ENCODE data around the gene NELFB. TPM values are rescaled to one million over a fixed set of nuclear protein-coding genes. Genes with fewer than 3 reads are reported as not detected.

NELFB gene
- total RNA-seq, 1 donor from 2014 or later = 61.9 TPM

DNA sequence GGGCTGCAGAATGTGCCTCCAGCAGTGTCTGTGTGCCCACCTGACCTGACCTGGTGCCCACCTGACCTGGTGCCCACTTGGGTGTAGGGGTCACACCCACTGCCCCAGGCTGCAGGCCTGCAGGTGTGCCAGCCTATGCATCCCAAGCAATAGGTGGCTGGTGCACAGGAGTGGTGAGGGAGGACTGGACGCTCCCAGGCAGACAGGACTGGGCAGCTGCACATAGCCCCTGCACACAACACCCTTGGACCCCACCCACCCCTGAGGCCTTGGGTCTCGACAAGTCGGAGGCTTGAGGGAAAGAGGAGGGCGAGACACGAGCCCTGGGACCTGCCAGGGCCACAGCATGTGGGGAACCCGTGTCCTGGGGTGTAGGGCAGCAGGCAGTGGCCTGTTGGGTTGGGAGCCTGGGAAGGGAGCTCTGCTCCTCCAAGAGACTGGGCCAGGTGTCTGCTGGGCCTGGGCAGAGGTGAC lies 57.8 kb downstream of the NELFB start:
- no peaks in the 10 kb centered on the region for H3K27me3 Mint-ChIP-seq

GRCh38 chr9:137313326-137313936 lies 58.3 kb downstream of the NELFB start:
- H3K4me3 Mint-ChIP-seq = no peak overlapping the region
- TF ChIP-seq, protein P1, sequence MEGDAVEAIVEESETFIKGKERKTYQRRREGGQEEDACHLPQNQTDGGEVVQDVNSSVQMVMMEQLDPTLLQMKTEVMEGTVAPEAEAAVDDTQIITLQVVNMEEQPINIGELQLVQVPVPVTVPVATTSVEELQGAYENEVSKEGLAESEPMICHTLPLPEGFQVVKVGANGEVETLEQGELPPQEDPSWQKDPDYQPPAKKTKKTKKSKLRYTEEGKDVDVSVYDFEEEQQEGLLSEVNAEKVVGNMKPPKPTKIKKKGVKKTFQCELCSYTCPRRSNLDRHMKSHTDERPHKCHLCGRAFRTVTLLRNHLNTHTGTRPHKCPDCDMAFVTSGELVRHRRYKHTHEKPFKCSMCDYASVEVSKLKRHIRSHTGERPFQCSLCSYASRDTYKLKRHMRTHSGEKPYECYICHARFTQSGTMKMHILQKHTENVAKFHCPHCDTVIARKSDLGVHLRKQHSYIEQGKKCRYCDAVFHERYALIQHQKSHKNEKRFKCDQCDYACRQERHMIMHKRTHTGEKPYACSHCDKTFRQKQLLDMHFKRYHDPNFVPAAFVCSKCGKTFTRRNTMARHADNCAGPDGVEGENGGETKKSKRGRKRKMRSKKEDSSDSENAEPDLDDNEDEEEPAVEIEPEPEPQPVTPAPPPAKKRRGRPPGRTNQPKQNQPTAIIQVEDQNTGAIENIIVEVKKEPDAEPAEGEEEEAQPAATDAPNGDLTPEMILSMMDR (conservative IDR thresholded peaks at IDR 0.05) = no peak
- H3K27me3 Mint-ChIP-seq = no peaks in the 10 kb centered on the region
- H3K4me1 Mint-ChIP-seq (ENCODE audit: unreplicated experiment) = no peaks in the 10 kb centered on the region
- no peaks in the 10 kb centered on the region for H3K36me3 Mint-ChIP-seq
- no peaks in the 10 kb centered on the region for H3K9me3 Mint-ChIP-seq
- DNase-seq (ENCODE audit: extremely low spot score, unreplicated experiment) = no peak
- no peak overlapping the region for H3K27ac Mint-ChIP-seq

More for the DNA sequence above, 57.8 kb downstream of the NELFB start:
- Mint-ChIP-seq H3K36me3 (no peaks in the 10 kb centered on the region), H3K9me3 (no peaks in the 10 kb centered on the region), H3K4me3 (no peak overlapping the region), H3K4me1 (ENCODE audit: unreplicated experiment) (no peaks in the 10 kb centered on the region), H3K27ac (no peak overlapping the region)
- TF ChIP-seq, protein P1 (conservative IDR thresholded peaks at IDR 0.05) = no peak
- no peak for DNase-seq (ENCODE audit: extremely low spot score, unreplicated experiment)

DNA sequence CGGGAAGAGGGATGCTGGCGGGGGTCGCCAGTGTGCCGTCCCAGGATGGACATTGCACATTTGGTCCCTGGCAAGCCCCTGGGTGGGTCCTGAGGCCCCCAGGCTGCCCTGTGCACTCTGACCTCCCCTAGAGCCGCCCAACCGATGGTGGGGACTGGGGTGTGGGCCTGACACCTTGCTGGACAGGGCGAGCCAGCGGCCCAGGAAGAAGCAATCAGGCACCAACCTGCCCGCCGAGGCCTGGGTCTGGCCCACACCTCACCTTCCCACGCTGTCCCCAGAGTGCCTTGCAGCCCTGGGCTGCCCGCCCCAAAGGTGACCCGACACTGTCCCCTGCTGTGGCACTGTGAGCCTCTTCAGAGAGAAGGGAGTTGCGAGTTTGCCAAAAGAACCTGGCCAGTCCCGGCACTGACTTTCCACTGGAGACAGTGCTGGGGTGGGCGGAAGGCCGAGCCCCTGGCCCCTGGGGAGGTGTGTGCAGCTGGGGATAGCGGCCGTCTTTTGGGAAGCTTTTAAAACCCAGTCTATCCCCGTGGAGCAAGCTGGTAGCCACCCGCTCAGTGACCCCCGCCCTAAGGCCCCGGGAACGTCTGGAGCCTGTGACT lies 58.9 kb downstream of the NELFB start:
- H3K4me1 Mint-ChIP-seq (ENCODE audit: unreplicated experiment) = no peaks in the 10 kb centered on the region
- no peaks in the 10 kb centered on the region for H3K36me3 Mint-ChIP-seq
- no peaks in the 10 kb centered on the region for H3K27me3 Mint-ChIP-seq
- H3K27ac Mint-ChIP-seq = no peak overlapping the region
- no peak for DNase-seq (ENCODE audit: extremely low spot score, unreplicated experiment)
- no peak overlapping the region for H3K4me3 Mint-ChIP-seq
- H3K9me3 Mint-ChIP-seq = no peaks in the 10 kb centered on the region
- TF ChIP-seq, protein P1 (conservative IDR thresholded peaks at IDR 0.05) = no peak

DNA sequence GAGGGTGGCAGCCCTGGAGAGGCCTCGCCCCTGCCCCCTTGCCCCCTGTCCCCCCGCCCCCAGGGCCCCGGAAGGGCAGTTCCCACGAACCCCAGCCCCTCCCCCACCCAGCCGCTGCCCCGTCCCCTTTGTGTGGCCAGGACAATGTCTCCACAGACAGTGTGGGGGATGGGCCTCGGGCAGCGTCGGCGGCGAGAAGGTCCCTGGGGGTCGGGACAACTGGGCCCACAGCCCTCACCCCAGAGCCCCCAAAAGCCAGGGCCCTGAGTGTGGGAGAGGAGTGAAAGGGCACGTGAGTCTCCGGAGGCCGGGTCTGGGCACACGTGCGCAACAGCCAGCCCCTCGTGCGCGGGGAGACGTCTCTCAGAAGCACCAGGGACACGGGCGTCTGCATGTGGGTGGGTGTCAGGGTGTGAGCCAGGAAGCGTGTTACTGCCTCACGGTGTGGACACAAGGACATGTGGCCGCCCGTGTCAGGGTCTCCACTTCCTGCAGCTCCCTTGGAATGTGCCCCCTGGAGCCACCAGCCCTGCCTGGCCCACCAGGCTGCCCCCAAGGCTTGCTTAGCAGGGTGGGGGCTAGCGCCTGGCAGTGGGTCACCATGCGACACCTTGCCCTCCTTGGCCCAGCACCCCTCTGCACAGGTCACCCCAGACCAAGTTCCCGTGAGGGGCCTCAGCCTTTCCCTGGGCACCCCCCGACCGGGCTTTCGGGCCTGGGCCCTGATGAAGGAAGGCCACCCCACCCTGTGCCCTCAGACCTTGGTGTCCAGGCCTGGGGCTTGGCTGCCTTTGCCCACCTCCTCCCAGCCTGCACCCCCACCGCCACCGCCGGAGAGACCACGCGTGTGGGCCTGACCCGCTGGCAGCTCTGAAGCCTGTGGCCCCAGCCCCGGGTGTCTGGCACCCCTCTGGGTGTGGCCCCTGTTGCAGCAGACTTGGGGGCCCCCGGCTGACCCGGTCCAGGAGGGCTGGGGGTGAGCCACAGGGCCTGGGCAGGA lies 59.7 kb downstream of the NELFB start:
- Mint-ChIP-seq H3K9me3 (no peaks in the 10 kb centered on the region), H3K27me3 (no peaks in the 10 kb centered on the region), H3K27ac (no peak overlapping the region), H3K4me1 (ENCODE audit: unreplicated experiment) (no peaks in the 10 kb centered on the region), H3K4me3 (no peak overlapping the region), H3K36me3 (no peaks in the 10 kb centered on the region)
- TF ChIP-seq, protein P1 (conservative IDR thresholded peaks at IDR 0.05) = no peak
- peak; percentile 71 for DNase-seq (ENCODE audit: extremely low spot score, unreplicated experiment)

- no peak overlapping the region for H3K27ac Mint-ChIP-seq
Measured at GRCh38 chr9:137315581-137316011, 60.5 kb downstream of the NELFB start.

More at GRCh38 chr9:137315581-137316011, 60.5 kb downstream of the NELFB start:
- DNase-seq (ENCODE audit: extremely low spot score, unreplicated experiment) = no peak
- TF ChIP-seq, protein P1 (conservative IDR thresholded peaks at IDR 0.05) = no peak
- Mint-ChIP-seq H3K9me3 (no peaks in the 10 kb centered on the region), H3K36me3 (no peaks in the 10 kb centered on the region), H3K4me1 (ENCODE audit: unreplicated experiment) (no peaks in the 10 kb centered on the region), H3K4me3 (no peak overlapping the region), H3K27me3 (no peaks in the 10 kb centered on the region)
